SK-N-SH (cell line): ENCODE results near the gene PRELID3B. TPM values are rescaled to one million over a fixed set of nuclear protein-coding genes. Genes with fewer than 3 reads are reported as not detected.

ENCODE experiments used
- CTCF ChIA-PET: fragments of 300-600, 350-600 bp; formaldehyde crosslinking; extraction: SDS; loops from one replicate; lab custom pipeline; 2021; lab: Yijun Ruan, JAX
- POLR2A ChIA-PET: fragments of 350-600 bp; sonication (Branson Sonifier 250); formaldehyde crosslinking; extraction: SDS; loops from one replicate; lab custom pipeline; 2020; ENCODE audit warnings: antibody characterized with exemption, inconsistent platforms; lab: Yijun Ruan, JAX
- DNase-seq: peaks from one replicate; pipeline ENCODE4 v3.0.0; 2012
- H2AFZ ChIP-seq: fragments of 200-600 bp; sonication (generic); 2 replicates; pipeline ENCODE4 v1.8.1; 2016; ENCODE audit warnings: antibody characterized with exemption, mild to moderate bottlenecking, low read depth
- H3F3A ChIP-seq: fragments of 200-600 bp; sonication (generic); replicated peaks from 2 replicates; pipeline ENCODE3; 2016; ENCODE audit warnings: antibody characterized with exemption, mild to moderate bottlenecking; ENCODE audit not compliant: insufficient read depth
- H3K27ac ChIP-seq, 2 experiments: fragments of 200-500 bp in 1 of 2; fragments of 200-600 bp in 1 of 2; sonication (Bioruptor generic) in 1 of 2; sonication (generic), shearing (Covaris generic) in 1 of 2; 2 replicates each; pipeline versions ENCODE4 v1.5.1 to v1.6.1; 2014 to 2016; ENCODE audit warnings: low read depth in 2 of 2, inconsistent platforms in 1 of 2, low read length in 1 of 2, mild to moderate bottlenecking in 1 of 2, mixed read lengths in 1 of 2
- H3K27me3 ChIP-seq: fragments of 200-600 bp; sonication (generic), shearing (Covaris generic); 2 replicates; pipeline ENCODE4 v1.6.1; 2016; ENCODE audit warnings: mixed run types; ENCODE audit not compliant: insufficient read depth
- H3K36me3 ChIP-seq, 2 experiments: fragments of 200-500 bp in 1 of 2; fragments of 200-600 bp in 1 of 2; sonication (Bioruptor generic) in 1 of 2; sonication (generic) in 1 of 2; replicated peaks in 1 of 2; 2 replicates each; pipeline versions ENCODE3 to v1.5.1; 2014 to 2016; ENCODE audit warnings: low read length in 1 of 2, mild to moderate bottlenecking in 1 of 2; ENCODE audit not compliant: insufficient read depth in 2 of 2, control insufficient read depth in 1 of 2
- H3K4me1 ChIP-seq, 2 experiments: fragments of 200-500 bp in 1 of 2; fragments of 200-600 bp in 1 of 2; sonication (Bioruptor generic) in 1 of 2; sonication (generic), shearing (Covaris generic) in 1 of 2; 2 replicates each; pipeline versions ENCODE4 v1.5.1 to v1.6.1; 2014 to 2016; ENCODE audit warnings: low read depth in 1 of 2, low read length in 1 of 2, mixed run types in 1 of 2; ENCODE audit not compliant: insufficient read depth in 2 of 2, control insufficient read depth in 1 of 2
- H3K4me2 ChIP-seq: fragments of 200-600 bp; sonication (generic), shearing (Covaris generic); 2 replicates; pipeline ENCODE4 v1.6.1; 2017; ENCODE audit warnings: mixed run types
- H3K4me3 ChIP-seq, 2 experiments: fragments of 200-500 bp in 1 of 2; fragments of 200-600 bp in 1 of 2; sonication (Bioruptor generic) in 1 of 2; sonication (generic), shearing (Covaris generic) in 1 of 2; 2 replicates each; pipeline versions ENCODE4 v1.5.1 to v1.8.1; 2014 to 2016; ENCODE audit warnings: low read depth in 2 of 2, inconsistent platforms in 1 of 2, low read length in 1 of 2, mild to moderate bottlenecking in 1 of 2, mixed read lengths in 1 of 2, moderate library complexity in 1 of 2
- H3K79me2 ChIP-seq: fragments of 200-600 bp; sonication (generic); 2 replicates; pipeline ENCODE4 v1.8.1; 2017; ENCODE audit warnings: mild to moderate bottlenecking; ENCODE audit not compliant: insufficient read depth
- H3K9ac ChIP-seq: fragments of 200-600 bp; sonication (generic); 2 replicates; pipeline ENCODE4 v1.6.1; 2017; ENCODE audit warnings: mixed run types
- H3K9me2 ChIP-seq: fragments of 200-600 bp; sonication (generic); 2 replicates; pipeline ENCODE4 v1.6.1; 2017; ENCODE audit warnings: mixed run types
- H3K9me3 ChIP-seq: fragments of 200-600 bp; sonication (generic); 2 replicates; pipeline ENCODE4 v1.6.1; 2017; ENCODE audit warnings: mixed run types, mild to moderate bottlenecking, moderate library complexity
- H4K20me1 ChIP-seq: fragments of 200-600 bp; sonication (generic); 2 replicates; pipeline ENCODE4 v1.6.1; 2017; ENCODE audit warnings: mild to moderate bottlenecking, mixed run types; ENCODE audit not compliant: insufficient read depth
- CHD2 ChIP-seq: fragments of 150-350 bp; IDR thresholded peaks from 2 replicates; pipeline ENCODE4 v1.6.1; 2018; ENCODE audit warnings: low read length; ENCODE audit not compliant: partially characterized antibody
- ELF1 ChIP-seq: IDR thresholded peaks from 2 replicates; pipeline ENCODE4 v1.4.0; 2012
- EP300 ChIP-seq, 2 experiments: IDR thresholded peaks; 2 replicates each; pipeline versions ENCODE4 v1.4.0 to v1.6.1; 2012; ENCODE audit warnings: borderline replicate concordance in 1 of 2, low read depth in 1 of 2, low read length in 1 of 2
- EZH2phosphoT487 ChIP-seq: fragments of 200-600 bp; sonication (generic); IDR thresholded peaks from 2 replicates; pipeline ENCODE4 v1.6.1; 2017; ENCODE audit warnings: low read depth, mixed run types, mild to moderate bottlenecking, antibody characterized with exemption, moderate library complexity, borderline replicate concordance
- FOSL2 ChIP-seq: IDR thresholded peaks from 2 replicates; pipeline ENCODE4 v1.4.0; 2012; ENCODE audit warnings: low read depth, mild to moderate bottlenecking, moderate library complexity, borderline replicate concordance
- FOXJ3 ChIP-seq: sonication (generic); formaldehyde crosslinking; IDR thresholded peaks from 2 replicates; pipeline ENCODE4 v1.5.1; 2020; ENCODE audit warnings: mild to moderate bottlenecking, missing genetic modification reagents
- GABPA ChIP-seq: IDR thresholded peaks from 2 replicates; pipeline ENCODE4 v1.4.0; 2012; ENCODE audit warnings: low read depth, mild to moderate bottlenecking
- GATA2 ChIP-seq: sonication (generic); formaldehyde crosslinking; IDR thresholded peaks from 2 replicates; pipeline ENCODE4 v1.5.0; 2020; ENCODE audit warnings: mild to moderate bottlenecking, missing genetic modification reagents
- JUND ChIP-seq: IDR thresholded peaks from 2 replicates; pipeline ENCODE4 v1.4.0; 2012
- MEF2A ChIP-seq: IDR thresholded peaks from 2 replicates; pipeline ENCODE4 v1.4.0; 2012; ENCODE audit warnings: low read depth, borderline replicate concordance
- MXI1 ChIP-seq: IDR thresholded peaks from 2 replicates; pipeline ENCODE4 v1.6.1; 2012; ENCODE audit warnings: mild to moderate bottlenecking, low read depth, low read length, improper control_type of control experiment
- NFIC ChIP-seq: IDR thresholded peaks from 2 replicates; pipeline ENCODE4 v1.4.0; 2012; ENCODE audit warnings: borderline replicate concordance
- POLR2AphosphoS5 ChIP-seq: IDR thresholded peaks from 2 replicates; pipeline ENCODE4 v1.6.1; 2012; ENCODE audit warnings: low read depth, low read length
- RAD21 ChIP-seq: IDR thresholded peaks from 2 replicates; pipeline ENCODE4 v1.6.1; 2012; ENCODE audit warnings: mild to moderate bottlenecking, low read length
- RCOR1 ChIP-seq: fragments of 150-350 bp; IDR thresholded peaks from 2 replicates; pipeline ENCODE4 v1.6.1; 2017; ENCODE audit warnings: antibody characterized with exemption, low read length
- RFX5 ChIP-seq: IDR thresholded peaks from 2 replicates; pipeline ENCODE4 v1.6.1; 2012; ENCODE audit warnings: mild to moderate bottlenecking, improper control_type of control experiment, low read length
- RXRA ChIP-seq: IDR thresholded peaks from 2 replicates; pipeline ENCODE4 v1.4.0; 2012; ENCODE audit warnings: low read depth, mild to moderate bottlenecking, borderline replicate concordance
- SMC3 ChIP-seq: IDR thresholded peaks from 2 replicates; pipeline ENCODE4 v1.6.1; 2012; ENCODE audit warnings: low read depth, low read length, improper control_type of control experiment
- TAF1 ChIP-seq: IDR thresholded peaks from 2 replicates; pipeline ENCODE4 v1.6.1; 2012; ENCODE audit warnings: low read depth, mild to moderate bottlenecking, low read length, moderate library complexity, borderline replicate concordance
- TEAD4 ChIP-seq: IDR thresholded peaks from 2 replicates; pipeline ENCODE4 v1.4.0; 2012; ENCODE audit warnings: mild to moderate bottlenecking, borderline replicate concordance; ENCODE audit not compliant: insufficient read depth
- WGBS: methylation state at CpG from one replicate; pipeline ENCODE4 v1.1.6; 2017; ENCODE audit warnings: low lambda C conversion rate; 5-methylcytosine and 5-hydroxymethylcytosine counted together
- polyA plus RNA-seq, 3 experiments: library from polyadenylated mRNA; depleted of rRNA; stranded (reverse); fragments of >200 nt; gene quantifications; 2 replicates each; pipeline ENCODE4 v1.2.3, GENCODE V29; 2012
- TF ChIP-seq, protein P1 (sequence below): IDR thresholded peaks from 2 replicates; pipeline ENCODE4; 2012
- TF ChIP-seq, protein P2 (sequence below): fragments of 200-600 bp; sonication (generic); IDR thresholded peaks from 2 replicates; pipeline ENCODE4 v1.6.1; 2017; ENCODE audit warnings: antibody characterized with exemption, mild to moderate bottlenecking, moderate library complexity
- TF ChIP-seq, protein P3 (sequence below): IDR thresholded peaks from 2 replicates; pipeline ENCODE4 v1.4.0; 2012; ENCODE audit warnings: low read depth
- TF ChIP-seq, protein P4 (sequence below): IDR thresholded peaks from 2 replicates; pipeline ENCODE4 v1.4.0; 2012; ENCODE audit warnings: low read depth, borderline replicate concordance

The PRELID3B gene
- polyA plus RNA-seq, 1 of the 3 experiments (the other 2 are of a cell fraction) = 20.9 TPM

DNA sequence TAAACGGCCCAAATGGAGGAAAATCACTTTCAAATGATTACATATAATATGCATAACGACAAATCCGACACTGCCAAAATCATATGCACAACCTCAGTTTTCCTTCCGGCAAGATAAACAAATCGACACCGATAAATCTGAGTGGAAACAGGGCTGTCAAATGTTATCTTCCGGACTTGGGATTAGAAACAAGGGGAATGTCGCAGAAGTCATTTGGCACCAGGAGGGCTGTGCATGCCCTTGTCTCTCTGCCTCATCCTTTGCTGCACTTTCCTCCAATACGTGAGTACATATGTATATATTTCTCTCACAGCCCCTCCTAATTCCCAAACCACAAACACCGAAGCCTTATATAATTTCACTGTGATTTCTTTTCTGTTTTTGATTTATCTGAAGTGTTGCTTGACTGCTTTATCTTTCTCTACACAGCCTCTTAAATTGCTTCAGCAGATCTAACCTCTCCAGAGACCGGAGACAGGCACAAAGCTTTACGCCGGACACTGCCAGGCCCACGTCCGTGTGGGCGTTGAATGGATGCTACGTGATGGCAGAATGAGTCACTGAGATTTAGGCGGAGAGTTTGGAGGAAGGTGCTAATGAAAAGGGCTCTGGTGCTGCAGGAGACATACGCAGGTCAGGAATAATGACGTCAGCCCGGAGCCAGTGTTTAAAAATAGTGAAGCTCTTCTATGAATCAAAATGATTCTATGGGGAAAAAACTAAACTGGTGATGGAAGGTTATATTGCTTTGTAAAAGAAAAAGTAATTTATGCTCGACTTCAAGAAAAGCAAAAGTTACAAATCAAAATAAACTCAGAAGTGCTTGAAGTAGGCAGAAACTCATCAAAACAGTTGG lies 21.0 kb upstream of the PRELID3B start:
- Histone ChIP-seq H3K4me2 (peak overlapping the region; percentile 69), H3K4me1 (peaks cover 8 to 16% of the 10 kb centered on the region in 2 experiments; a peak in 3 of 4 replicates), H3K79me2 (no peaks in the 10 kb centered on the region), H4K20me1 (no peaks in the 10 kb centered on the region), H3K27me3 (no peaks in the 10 kb centered on the region), H3K27ac (peak overlapping the region in 1 of 2 experiments; percentile 81; a peak in 3 of 4 replicates), H3K9me2 (no peaks in the 10 kb centered on the region), H3K9me3 (no peaks in the 10 kb centered on the region), H3K4me3 (peak overlapping the region; percentile 4 to 31; a peak in 2 of 4 replicates), H2AFZ (peak overlapping the region; percentile 67; the same call in 1 of the 2 replicates), H3K9ac (0 out of 2 replicates have a peak overlapping the region, but pooled peaks have one; percentile 7), H3F3A (no peaks in the 10 kb centered on the region), H3K36me3 (no peaks in the 10 kb centered on the region)
- CTCF ChIA-PET = interaction anchor here (0.7 to 2.4 kb wide), 8 partner anchors 8 to 392 kb away, joined by 3 to 12 read pairs (median 4); no protein-coding TSS in a partner anchor
- POLR2A ChIA-PET = no interaction called here
- DNase-seq = peak; percentile 45
- WGBS = 12% methylated on average over 22 of the region's 22 CpGs
- TF ChIP-seq, protein P1, sequence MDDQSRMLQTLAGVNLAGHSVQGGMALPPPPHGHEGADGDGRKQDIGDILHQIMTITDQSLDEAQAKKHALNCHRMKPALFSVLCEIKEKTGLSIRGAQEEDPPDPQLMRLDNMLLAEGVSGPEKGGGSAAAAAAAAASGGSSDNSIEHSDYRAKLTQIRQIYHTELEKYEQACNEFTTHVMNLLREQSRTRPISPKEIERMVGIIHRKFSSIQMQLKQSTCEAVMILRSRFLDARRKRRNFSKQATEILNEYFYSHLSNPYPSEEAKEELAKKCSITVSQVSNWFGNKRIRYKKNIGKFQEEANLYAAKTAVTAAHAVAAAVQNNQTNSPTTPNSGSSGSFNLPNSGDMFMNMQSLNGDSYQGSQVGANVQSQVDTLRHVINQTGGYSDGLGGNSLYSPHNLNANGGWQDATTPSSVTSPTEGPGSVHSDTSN = no peak
- TF ChIP-seq POLR2AphosphoS5 = no peak
- no peak for TF ChIP-seq SMC3
- no peak for TF ChIP-seq EP300 (IDR thresholded peaks at IDR 0.05; ENCODE audit: borderline replicate concordance in 1 of 2, low read depth in 1 of 2, low read length in 1 of 2)
- no peak for TF ChIP-seq TEAD4
- TF ChIP-seq, protein P2, sequence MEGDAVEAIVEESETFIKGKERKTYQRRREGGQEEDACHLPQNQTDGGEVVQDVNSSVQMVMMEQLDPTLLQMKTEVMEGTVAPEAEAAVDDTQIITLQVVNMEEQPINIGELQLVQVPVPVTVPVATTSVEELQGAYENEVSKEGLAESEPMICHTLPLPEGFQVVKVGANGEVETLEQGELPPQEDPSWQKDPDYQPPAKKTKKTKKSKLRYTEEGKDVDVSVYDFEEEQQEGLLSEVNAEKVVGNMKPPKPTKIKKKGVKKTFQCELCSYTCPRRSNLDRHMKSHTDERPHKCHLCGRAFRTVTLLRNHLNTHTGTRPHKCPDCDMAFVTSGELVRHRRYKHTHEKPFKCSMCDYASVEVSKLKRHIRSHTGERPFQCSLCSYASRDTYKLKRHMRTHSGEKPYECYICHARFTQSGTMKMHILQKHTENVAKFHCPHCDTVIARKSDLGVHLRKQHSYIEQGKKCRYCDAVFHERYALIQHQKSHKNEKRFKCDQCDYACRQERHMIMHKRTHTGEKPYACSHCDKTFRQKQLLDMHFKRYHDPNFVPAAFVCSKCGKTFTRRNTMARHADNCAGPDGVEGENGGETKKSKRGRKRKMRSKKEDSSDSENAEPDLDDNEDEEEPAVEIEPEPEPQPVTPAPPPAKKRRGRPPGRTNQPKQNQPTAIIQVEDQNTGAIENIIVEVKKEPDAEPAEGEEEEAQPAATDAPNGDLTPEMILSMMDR = no peak
- peak; percentile 31; the same call in 1 of the 2 replicates for TF ChIP-seq MXI1
- no peak for TF ChIP-seq RAD21
- no peak for TF ChIP-seq RXRA
- 0 out of 2 replicates have a peak, but pooled peaks have one; percentile 44 for TF ChIP-seq FOXJ3 (CRISPR knock-in tag)
- no peak for TF ChIP-seq RFX5
- TF ChIP-seq MEF2A = no peak
- peak; percentile 48 for TF ChIP-seq JUND
- TF ChIP-seq GATA2 = peak; percentile 50
- peak; percentile 34; the same call in 1 of the 2 replicates for TF ChIP-seq RCOR1
- no peak for TF ChIP-seq CHD2
- TF ChIP-seq, protein P3, sequence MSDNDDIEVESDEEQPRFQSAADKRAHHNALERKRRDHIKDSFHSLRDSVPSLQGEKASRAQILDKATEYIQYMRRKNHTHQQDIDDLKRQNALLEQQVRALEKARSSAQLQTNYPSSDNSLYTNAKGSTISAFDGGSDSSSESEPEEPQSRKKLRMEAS = no peak
- TF ChIP-seq TAF1 = no peak
- TF ChIP-seq ELF1 = no peak
- no peak for TF ChIP-seq NFIC
- TF ChIP-seq EZH2phosphoT487 = no peak
- TF ChIP-seq, protein P4, sequence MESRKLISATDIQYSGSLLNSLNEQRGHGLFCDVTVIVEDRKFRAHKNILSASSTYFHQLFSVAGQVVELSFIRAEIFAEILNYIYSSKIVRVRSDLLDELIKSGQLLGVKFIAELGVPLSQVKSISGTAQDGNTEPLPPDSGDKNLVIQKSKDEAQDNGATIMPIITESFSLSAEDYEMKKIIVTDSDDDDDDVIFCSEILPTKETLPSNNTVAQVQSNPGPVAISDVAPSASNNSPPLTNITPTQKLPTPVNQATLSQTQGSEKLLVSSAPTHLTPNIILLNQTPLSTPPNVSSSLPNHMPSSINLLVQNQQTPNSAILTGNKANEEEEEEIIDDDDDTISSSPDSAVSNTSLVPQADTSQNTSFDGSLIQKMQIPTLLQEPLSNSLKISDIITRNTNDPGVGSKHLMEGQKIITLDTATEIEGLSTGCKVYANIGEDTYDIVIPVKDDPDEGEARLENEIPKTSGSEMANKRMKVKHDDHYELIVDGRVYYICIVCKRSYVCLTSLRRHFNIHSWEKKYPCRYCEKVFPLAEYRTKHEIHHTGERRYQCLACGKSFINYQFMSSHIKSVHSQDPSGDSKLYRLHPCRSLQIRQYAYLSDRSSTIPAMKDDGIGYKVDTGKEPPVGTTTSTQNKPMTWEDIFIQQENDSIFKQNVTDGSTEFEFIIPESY = no peak
- TF ChIP-seq FOSL2 = peak; percentile 64; the same call in 1 of the 2 replicates
- TF ChIP-seq GABPA = no peak
